Transverse colon (tissue), 4 donors: ENCODE measurements around the gene ADD1. TPM values are rescaled to one million over a fixed set of nuclear protein-coding genes. Genes with fewer than 3 reads are reported as not detected.
"Not testable (repeated sequence)": the region's sequence is repeated elsewhere in the genome, so short reads cannot be mapped to it uniquely, and the experiment has no call there.

ENCODE experiments used
- DNase-seq: peaks from one replicate; pipeline ENCODE4 v3.0.0-alpha.2; 2019
- H3K27ac ChIP-seq, 4 donors: fragments of 200-600 bp; sonication (generic); 2 replicates each; pipeline ENCODE4 v1.5.1; 2016 to 2018; ENCODE audit warnings: inconsistent platforms in 4 of 4
- H3K27me3 ChIP-seq: fragments of 200-600 bp; sonication (generic); 2 replicates; pipeline ENCODE4 v1.5.1; 2017; ENCODE audit warnings: inconsistent platforms
- H3K36me3 ChIP-seq, 4 donors: fragments of 200-600 bp; sonication (generic); 2 replicates each; pipeline ENCODE4 v1.5.1; 2017 to 2019; ENCODE audit warnings: inconsistent platforms in 4 of 4
- H3K4me1 ChIP-seq, 4 donors: fragments of 200-600 bp; sonication (generic); 2 replicates each; pipeline ENCODE4 v1.5.1; 2017 to 2020; ENCODE audit warnings: inconsistent platforms in 4 of 4
- H3K4me3 ChIP-seq, 4 donors: fragments of 200-600 bp; sonication (generic); 1 replicate in 1 of 4; 2 replicates in 3 of 4; pipeline versions ENCODE4 v1.5.1 to v1.6.1; 2017 to 2019; ENCODE audit warnings: inconsistent platforms in 4 of 4
- H3K9me3 ChIP-seq, 2 donors: fragments of 200-600 bp; sonication (generic); 2 replicates each; pipeline ENCODE4 v1.5.1; 2017 to 2019; ENCODE audit warnings: inconsistent platforms in 2 of 2
- CTCF ChIP-seq, 5 experiments: fragments of 200-600 bp in 3 of 5; fragments of 450-650 bp in 2 of 5; sonication (generic) in 3 of 5; IDR thresholded peaks; 1 replicate in 2 of 5; 2 replicates in 3 of 5; pipeline ENCODE4 v1.5.1; 2016 to 2017; ENCODE audit warnings: antibody characterized with exemption in 5 of 5, inconsistent platforms in 3 of 5, mild to moderate bottlenecking in 2 of 5, moderate library complexity in 1 of 5
- EP300 ChIP-seq: sonication (generic); formaldehyde crosslinking; IDR thresholded peaks from one replicate; pipeline ENCODE4 v1.6.1; 2017; ENCODE audit warnings: antibody characterized with exemption, low read depth
- POLR2A ChIP-seq: fragments of 450-650 bp; IDR thresholded peaks from one replicate; pipeline ENCODE4 v1.6.1; 2016; ENCODE audit warnings: antibody characterized with exemption, mild to moderate bottlenecking, moderate library complexity
- POLR2AphosphoS5 ChIP-seq, 3 donors: sonication (generic); formaldehyde crosslinking; IDR thresholded peaks; one replicate each; pipeline ENCODE4 v1.6.1; 2016; ENCODE audit warnings: antibody characterized with exemption in 3 of 3
- whole genome bisulfite sequencing, 2 donors: methylation state at CpG; one replicate each; pipeline ENCODE4 v1.1.5; 2018; ENCODE audit warnings: low coverage in 1 of 2; 5-methylcytosine and 5-hydroxymethylcytosine counted together
- in situ Hi-C, 4 donors: fragments of 200-750 bp; cut with MboI; loops; one replicate each; pipeline versions ENCODE4 v1.15.0 to v1.15.1; 2017; ENCODE audit warnings: low sequenced_read_pairs in 3 of 4, low pct_ligation_motif_present in 1 of 4, low pct_unique_long_range_greater_than_20kb in 1 of 4
- intact Hi-C: fragments of 100-400 bp; cut with DNase I; formaldehyde crosslinking; loops from one replicate; pipeline ENCODE4 v1.15.1; 2023; ENCODE audit warnings: low total_unique reads
- total RNA-seq, 4 donors: library from RNA; depleted of rRNA; stranded (reverse); fragments of >200 nt; gene quantifications; one replicate each; pipeline ENCODE4 v1.1.0, GENCODE V29; 2016

Gene ADD1
- total RNA-seq, 4 donors from 2014 or later: 218 to 392 (median 299) TPM

GRCh38 chr4:2911868-2912267 is 68.2 kb downstream of the ADD1 start:
- Histone ChIP-seq H3K4me1 (peaks cover 0 to 9% (median 0%) of the 10 kb centered on the region in 4 donors), H3K27ac (no peak overlapping the region), H3K36me3 (peaks cover 0 to 60% (median 16%) of the 10 kb centered on the region in 4 donors), H3K9me3 (no peaks in the 10 kb centered on the region), H3K4me3 (no peak overlapping the region), H3K27me3 (no peaks in the 10 kb centered on the region)
- DNase-seq: no peak
- WGBS, 2 donors: 97% methylated on average over 3 of the region's 3 CpGs; no CpG with 5 or more reads in 1 of the 2 donors
- in situ Hi-C loops (no loop called here), intact Hi-C loops (no loop called here)
- TF ChIP-seq POLR2A: no peak
- TF ChIP-seq CTCF (IDR thresholded peaks at IDR 0.05): no peak
- no peak for TF ChIP-seq POLR2AphosphoS5 (IDR thresholded peaks at IDR 0.05)
- no peak for TF ChIP-seq EP300

- DNase-seq: no peak
- intact Hi-C loops: no loop called here
- in situ Hi-C loops: no loop called here
- no peak for TF ChIP-seq EP300
- H3K36me3 ChIP-seq: peaks cover 0 to 56% (median 16%) of the 10 kb centered on the region in 4 donors
- no peaks in the 10 kb centered on the region for H3K9me3 ChIP-seq
- no peak overlapping the region for H3K27ac ChIP-seq
- WGBS, 2 donors: 88 to 100% methylated on average over 1 to 6 of the region's 6 CpGs
- H3K4me1 ChIP-seq: no peaks in the 10 kb centered on the region
- H3K27me3 ChIP-seq: no peaks in the 10 kb centered on the region
- no peak overlapping the region for H3K4me3 ChIP-seq
Observed at GRCh38 chr4:2913168-2913567, 69.5 kb downstream of the ADD1 start.

- no peak overlapping the region for H3K27ac ChIP-seq
- no peak overlapping the region for H3K4me3 ChIP-seq
- H3K9me3 ChIP-seq: no peaks in the 10 kb centered on the region
- TF ChIP-seq CTCF (IDR thresholded peaks at IDR 0.05): no peak
- no peak for TF ChIP-seq POLR2A
- TF ChIP-seq EP300: no peak
- no peak for TF ChIP-seq POLR2AphosphoS5 (IDR thresholded peaks at IDR 0.05)
- 85 to 91% methylated on average over 6 to 12 of the region's 16 CpGs for WGBS, 2 donors
- peaks cover 0 to 47% (median 16%) of the 10 kb centered on the region in 4 donors for H3K36me3 ChIP-seq
- no peaks in the 10 kb centered on the region for H3K4me1 ChIP-seq
- intact Hi-C loops: no loop called here
- DNase-seq: no peak
- H3K27me3 ChIP-seq: no peaks in the 10 kb centered on the region
- in situ Hi-C loops: no loop called here
Observed at GRCh38 chr4:2914256-2915126, 70.8 kb downstream of the ADD1 start.

- Histone ChIP-seq H3K9me3 (no peaks in the 10 kb centered on the region), H3K36me3 (peaks cover 0 to 43% (median 16%) of the 10 kb centered on the region in 4 donors), H3K27ac (no peak overlapping the region), H3K4me3 (no peak overlapping the region), H3K4me1 (no peaks in the 10 kb centered on the region), H3K27me3 (no peaks in the 10 kb centered on the region)
- DNase-seq: no peak
- 93% methylated on average over 3 to 9 of the region's 9 CpGs for WGBS, 2 donors
- in situ Hi-C loops: no loop called here
- intact Hi-C loops: no loop called here
- TF ChIP-seq POLR2AphosphoS5 (IDR thresholded peaks at IDR 0.05): no peak
- no peak for TF ChIP-seq POLR2A
- TF ChIP-seq CTCF (IDR thresholded peaks at IDR 0.05): no peak
- no peak for TF ChIP-seq EP300
Observed at GRCh38 chr4:2915789-2916188, 72.1 kb downstream of the ADD1 start.

GRCh38 chr4:2916696-2917095 is 73.1 kb downstream of the ADD1 start:
- in situ Hi-C loops, DNase-seq, H3K4me1 ChIP-seq, H3K27ac ChIP-seq, H3K27me3 ChIP-seq, H3K4me3 ChIP-seq, H3K9me3 ChIP-seq, intact Hi-C loops: not testable (repeated sequence)
- 98 to 100% methylated on average over 1 to 2 of the region's 2 CpGs for WGBS, 2 donors
- H3K36me3 ChIP-seq: peaks cover 0 to 41% (median 16%) of the 10 kb centered on the region in 4 donors

GRCh38 chr4:2918300-2918699 is 74.7 kb downstream of the ADD1 start:
- H3K9me3 ChIP-seq, H3K27me3 ChIP-seq, H3K4me3 ChIP-seq, intact Hi-C loops, in situ Hi-C loops, DNase-seq, H3K27ac ChIP-seq: not testable (repeated sequence)
- WGBS, 2 donors: 71 to 76% methylated on average over 1 to 2 of the region's 2 CpGs
- peaks cover 0 to 37% (median 10%) of the 10 kb centered on the region in 4 donors for H3K36me3 ChIP-seq
- peaks cover 4 to 11% (median 8%) of the 10 kb centered on the region in 4 donors for H3K4me1 ChIP-seq

- intact Hi-C loops, H3K4me3 ChIP-seq, DNase-seq, H3K9me3 ChIP-seq, in situ Hi-C loops, H3K27me3 ChIP-seq, H3K27ac ChIP-seq: not testable (repeated sequence)
- peaks cover 4 to 12% (median 8%) of the 10 kb centered on the region in 4 donors for H3K4me1 ChIP-seq
- WGBS, 2 donors: 81 to 86% methylated on average over 8 of the region's 8 CpGs
- peaks cover 0 to 35% (median 8%) of the 10 kb centered on the region in 4 donors for H3K36me3 ChIP-seq
Observed at GRCh38 chr4:2918714-2919113, 75.1 kb downstream of the ADD1 start.
